ENCODE data around the gene NDUFB4.
"Not testable (repeated sequence)": the region's sequence is repeated elsewhere in the genome, so short reads cannot be mapped to it uniquely, and the experiment has no call there.

NDUFB4 gene

DNA sequence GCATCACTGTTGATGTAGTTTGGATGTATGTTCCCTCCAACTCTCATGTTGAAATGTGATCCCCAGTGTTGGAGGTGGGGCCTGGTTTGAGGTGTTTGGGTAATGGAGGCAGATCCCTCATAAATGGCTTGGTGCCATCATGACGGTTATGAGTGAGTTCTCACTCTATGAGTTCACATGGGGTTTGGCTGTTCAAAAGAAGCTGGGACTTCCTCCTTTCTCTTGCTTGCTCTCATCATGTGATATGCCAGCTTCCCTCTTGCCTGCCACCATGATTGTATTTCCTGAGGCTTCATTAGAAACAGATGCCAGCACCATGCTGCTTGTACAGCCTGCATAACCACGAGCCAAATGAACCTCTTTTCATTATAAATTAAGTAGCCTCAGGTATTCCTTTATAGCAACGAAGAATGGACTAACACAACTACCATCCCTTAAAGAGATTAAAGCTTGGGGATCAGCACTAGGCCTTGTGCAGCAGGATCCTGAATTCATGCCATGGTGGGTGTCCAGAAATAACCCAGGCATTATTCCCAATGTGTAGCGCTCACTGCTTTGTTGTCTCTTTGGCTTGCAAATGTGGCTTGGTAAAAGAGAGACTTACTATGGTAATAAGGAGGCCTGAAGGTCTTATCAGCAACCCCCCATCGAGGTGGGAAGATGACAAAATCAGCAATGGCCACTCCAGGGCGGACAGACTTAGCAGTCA lies 41.9 kb downstream of the NDUFB4 start:
- no peak for DNase-seq (ENCODE audit: low read depth)

DNA sequence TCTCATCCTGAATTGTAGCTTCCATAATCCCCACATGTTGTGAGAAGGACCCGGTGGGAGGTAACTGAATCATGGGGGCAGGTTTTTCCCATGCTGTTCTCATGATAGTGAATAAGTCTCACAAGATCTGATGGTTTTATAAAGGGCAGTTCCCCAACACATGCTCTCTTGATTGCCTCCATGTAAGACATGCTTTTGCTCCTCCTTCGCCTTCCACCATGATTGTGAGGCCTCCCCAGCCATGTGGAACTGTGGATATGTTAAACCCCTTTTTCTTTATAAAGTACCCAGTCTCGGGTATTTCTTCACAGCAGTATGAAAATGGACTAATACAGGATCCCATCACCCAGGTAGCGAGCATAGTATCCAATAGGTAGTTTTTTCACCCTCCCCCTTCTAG lies 42.7 kb downstream of the NDUFB4 start:
- not testable (repeated sequence) for DNase-seq (ENCODE audit: low read depth)

- DNase-seq (ENCODE audit: low read depth), result no peak
These were observed 44.1 kb downstream of the NDUFB4 start for GRCh38 chr3:120640231-120640630.

DNA sequence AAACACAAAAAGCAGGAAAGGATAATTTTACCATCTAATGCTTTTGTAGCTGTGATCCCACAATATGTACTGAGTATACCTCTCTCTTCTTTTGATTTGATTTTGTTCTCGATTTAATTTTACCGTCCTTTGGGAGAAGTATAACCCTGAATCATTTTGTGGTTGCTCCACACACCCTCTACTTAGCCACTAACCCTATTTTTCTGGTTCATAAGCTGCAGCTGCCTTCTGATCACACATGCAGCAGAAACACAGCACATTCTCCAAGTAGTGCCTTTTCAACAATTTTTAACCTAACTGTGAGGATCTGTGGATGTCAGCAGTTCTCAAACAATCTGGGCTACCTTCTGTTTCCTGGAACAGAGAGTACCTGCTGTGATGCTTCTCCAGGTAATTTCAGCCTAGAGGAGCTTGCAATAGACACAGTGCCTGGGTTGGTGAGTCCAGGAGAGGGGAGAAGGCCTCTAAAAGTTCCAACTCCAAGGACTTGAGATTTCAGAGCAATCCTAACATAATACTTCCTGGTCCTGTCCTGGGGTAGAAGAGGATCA lies 45.6 kb downstream of the NDUFB4 start:
- no peak for DNase-seq (ENCODE audit: low read depth)

DNA sequence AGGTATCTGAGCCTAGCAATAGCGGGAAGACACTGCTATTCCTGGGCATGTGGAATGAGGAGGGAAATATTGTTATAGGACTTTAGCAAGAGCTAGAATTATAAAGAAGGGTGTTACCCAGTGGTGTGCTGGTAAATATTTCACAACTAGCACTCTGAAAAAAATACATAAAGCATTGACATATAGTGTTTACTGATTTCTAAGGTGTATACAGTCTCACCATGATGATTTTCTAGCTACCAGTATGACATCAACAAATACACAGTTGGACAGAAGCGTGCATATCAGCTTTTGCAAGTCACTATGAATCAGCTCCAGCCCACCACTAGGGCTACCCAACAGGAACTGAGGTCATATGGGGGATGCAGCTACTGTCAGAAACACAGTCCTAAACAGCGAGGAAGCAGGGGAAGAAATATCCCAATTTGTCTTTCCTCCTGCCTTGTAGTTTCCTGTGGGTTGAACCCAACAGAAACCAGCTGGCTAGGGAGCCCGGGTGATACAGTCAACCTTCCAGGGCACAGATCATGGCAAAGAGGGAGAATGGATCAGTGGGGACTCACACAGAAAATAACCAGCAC lies 46.3 kb downstream of the NDUFB4 start:
- no peak for DNase-seq (ENCODE audit: low read depth)

GRCh38 chr3:120645083-120645845 lies 49.1 kb downstream of the NDUFB4 start:
- no peak for DNase-seq (ENCODE audit: low read depth)

DNA sequence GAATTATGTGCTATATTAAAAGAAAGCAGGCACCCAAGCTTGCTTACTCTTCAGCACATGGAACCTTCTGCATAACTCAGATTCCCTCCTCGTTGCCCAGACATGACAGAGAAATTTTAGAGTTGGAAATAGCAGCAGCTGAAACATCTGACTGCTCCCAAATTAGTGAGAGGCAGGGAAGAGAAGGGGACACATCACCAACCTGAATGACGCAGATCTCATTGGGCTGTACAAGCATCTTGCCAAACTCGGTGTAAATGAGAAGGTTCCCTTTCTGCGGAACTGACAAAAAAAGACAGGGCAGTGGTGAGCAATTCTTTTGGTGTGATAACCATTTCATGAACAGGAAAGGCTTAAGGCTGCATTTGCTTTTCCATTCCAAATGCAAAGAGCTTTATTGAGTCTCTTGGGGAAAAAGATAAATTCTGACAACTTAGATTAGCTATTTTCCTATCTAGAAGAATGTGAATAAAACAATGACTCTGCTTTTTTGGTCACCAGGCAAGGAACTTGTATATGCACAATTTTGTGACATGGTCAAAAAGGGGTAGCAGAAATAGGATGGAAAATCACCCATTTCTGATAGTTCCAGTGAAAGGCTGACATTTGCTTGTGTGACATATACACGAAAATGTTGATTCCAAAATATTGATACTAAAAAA lies 50.8 kb downstream of the NDUFB4 start:
- DNase-seq (ENCODE audit: low read depth), result no peak

- no peak for DNase-seq (ENCODE audit: low read depth)
These were observed 52.2 kb downstream of the NDUFB4 start for GRCh38 chr3:120648290-120648689.

DNA sequence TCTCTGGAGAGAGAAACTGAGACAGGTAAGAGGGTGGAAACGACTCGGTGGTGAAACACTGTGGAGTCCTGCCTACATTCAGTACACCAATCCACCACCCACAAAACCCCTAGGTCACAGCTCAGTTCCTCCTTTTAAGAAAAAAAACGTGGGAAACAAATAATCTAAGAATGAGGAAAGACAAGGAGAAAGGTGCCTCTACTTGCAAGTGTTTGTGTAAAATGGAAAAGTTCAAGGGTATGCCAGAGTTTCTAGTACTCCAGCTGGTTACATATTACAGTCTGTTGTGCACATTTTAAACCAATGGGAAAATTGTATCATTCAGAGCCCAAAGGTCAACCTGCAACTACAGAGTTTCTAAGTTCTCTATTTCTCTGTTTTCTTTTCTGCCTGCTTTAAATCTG lies 53.7 kb downstream of the NDUFB4 start:
- no peak for DNase-seq (ENCODE audit: low read depth)

DNA sequence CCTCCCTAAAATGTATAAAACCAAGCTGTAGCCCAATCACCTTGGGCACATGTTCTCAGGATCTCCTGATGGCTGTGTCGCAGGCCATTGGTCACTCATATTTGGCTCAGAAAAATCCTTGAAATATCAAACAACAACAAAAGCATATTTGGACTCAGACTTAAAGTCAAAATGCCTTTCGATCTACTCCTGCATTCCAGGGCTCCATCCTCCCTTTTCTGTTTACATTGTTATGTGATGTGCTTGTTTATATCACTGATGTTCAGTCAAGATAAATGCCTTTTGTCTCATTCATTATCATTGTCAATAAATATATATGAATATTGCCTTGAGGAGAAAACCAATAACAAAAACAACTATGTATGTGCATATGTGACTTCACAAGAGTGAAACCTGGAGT lies 54.2 kb downstream of the NDUFB4 start:
- no peak for DNase-seq (ENCODE audit: low read depth)
